ENCODE results near the gene ZPBP2. TPM values are rescaled to one million over a fixed set of nuclear protein-coding genes. Genes with fewer than 3 reads are reported as not detected.

The ZPBP2 gene
- total RNA-seq, 8 experiments from 2014 or later: 0.14 TPM; not detected in 7

GRCh38 chr17:39903158-39903884, 35.3 kb downstream of the ZPBP2 start:
- in situ Hi-C loops (cut with MboI; ENCODE audit: low pct_unique_long_range_greater_than_20kb in 2 of 9, low sequenced_read_pairs in 9 of 9, unreplicated experiment in 9 of 9): no loop called here
- no peak overlapping the region for H3K27ac ChIP-seq
- no peak overlapping the region for H3K4me3 ChIP-seq
- 64 to 100% (median 81%) methylated on average over 1 to 3 of the region's 4 CpGs; no CpG with 5 or more reads in 4 of the 10 experiments for WGBS, 10 experiments
- no peaks in the 10 kb centered on the region for H3K4me1 ChIP-seq (replicated peaks in 1 of 2)
- no peak for ATAC-seq (replicated peaks in 6 of 8)

GRCh38 chr17:39904990-39905288, 36.9 kb downstream of the ZPBP2 start:
- ATAC-seq (replicated peaks in 6 of 8): no peak
- no peak overlapping the region for H3K27ac ChIP-seq
- WGBS, 10 experiments: 50 to 100% (median 67%) methylated on average over 1 to 3 of the region's 3 CpGs; no CpG with 5 or more reads in 3 of the 10 experiments
- H3K4me1 ChIP-seq (replicated peaks in 1 of 2): no peaks in the 10 kb centered on the region
- no peak overlapping the region for H3K4me3 ChIP-seq
- in situ Hi-C loops (cut with MboI; ENCODE audit: low pct_unique_long_range_greater_than_20kb in 2 of 9, low sequenced_read_pairs in 9 of 9, unreplicated experiment in 9 of 9): no loop called here

GRCh38 chr17:39908789-39909352, 40.9 kb downstream of the ZPBP2 start:
- no peak overlapping the region for H3K27ac ChIP-seq
- H3K4me1 ChIP-seq (replicated peaks in 1 of 2): no peaks in the 10 kb centered on the region
- in situ Hi-C loops (cut with MboI; ENCODE audit: low pct_unique_long_range_greater_than_20kb in 2 of 9, low sequenced_read_pairs in 9 of 9, unreplicated experiment in 9 of 9): no loop called here
- H3K4me3 ChIP-seq: no peak overlapping the region
- no peak for ATAC-seq (replicated peaks in 6 of 8)
- 73 to 100% (median 92%) methylated on average over 1 to 4 of the region's 6 CpGs; no CpG with 5 or more reads in 1 of the 10 experiments for WGBS, 10 experiments

DNA sequence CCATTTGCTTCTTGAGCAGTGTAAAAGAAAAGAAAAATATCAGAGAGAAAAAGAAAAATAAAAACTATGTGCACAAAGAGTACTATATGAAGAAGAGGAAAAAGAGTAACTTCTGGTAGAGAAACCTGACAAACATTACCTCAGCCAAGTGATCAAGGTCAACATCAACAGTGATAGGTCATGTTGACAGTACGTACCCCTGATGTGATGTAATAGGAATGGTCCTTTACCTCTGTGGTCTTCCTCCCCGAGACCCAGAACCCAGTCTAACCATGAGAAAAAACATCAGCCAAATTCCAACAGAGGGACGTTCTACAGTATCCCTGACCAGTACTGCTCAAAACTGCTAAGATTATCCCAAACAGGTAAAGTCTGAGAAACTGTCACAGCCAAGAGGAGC, 46.0 kb downstream of the ZPBP2 start:
- WGBS, 10 experiments: 67 to 100% (median 83%) methylated on average over 1 to 3 of the region's 3 CpGs
- no peak for ATAC-seq (replicated peaks in 6 of 8)
- no peak overlapping the region for H3K27ac ChIP-seq
- in situ Hi-C loops (cut with MboI; ENCODE audit: low pct_unique_long_range_greater_than_20kb in 2 of 9, low sequenced_read_pairs in 9 of 9, unreplicated experiment in 9 of 9): no loop called here
- no peak overlapping the region for H3K4me3 ChIP-seq
- H3K4me1 ChIP-seq (replicated peaks in 1 of 2): no peaks in the 10 kb centered on the region

- ATAC-seq (replicated peaks in 6 of 8): no peak
- H3K4me3 ChIP-seq: no peak overlapping the region
- no peak overlapping the region for H3K27ac ChIP-seq
- H3K4me1 ChIP-seq (replicated peaks in 1 of 2): no peaks in the 10 kb centered on the region
- in situ Hi-C loops (cut with MboI; ENCODE audit: low pct_unique_long_range_greater_than_20kb in 2 of 9, low sequenced_read_pairs in 9 of 9, unreplicated experiment in 9 of 9): no loop called here
- 81 to 100% (median 100%) methylated on average over 1 to 4 of the region's 4 CpGs; no CpG with 5 or more reads in 3 of the 10 experiments for WGBS, 10 experiments
Observed at GRCh38 chr17:39915559-39915958, 47.6 kb downstream of the ZPBP2 start.

- Histone ChIP-seq H3K4me1 (replicated peaks in 1 of 2) (no peaks in the 10 kb centered on the region), H3K27ac (no peak overlapping the region), H3K4me3 (no peak overlapping the region)
- ATAC-seq (replicated peaks in 6 of 8): peak in 2 of 8 experiments; percentile 39 to 55
- in situ Hi-C loops (cut with MboI; ENCODE audit: low pct_unique_long_range_greater_than_20kb in 2 of 9, low sequenced_read_pairs in 9 of 9, unreplicated experiment in 9 of 9): no loop called here
- 60 to 100% (median 85%) methylated on average over 1 to 5 of the region's 7 CpGs; no CpG with 5 or more reads in 2 of the 10 experiments for WGBS, 10 experiments
Observed at GRCh38 chr17:39916918-39917317, 48.9 kb downstream of the ZPBP2 start.

- in situ Hi-C loops (cut with MboI; ENCODE audit: low pct_unique_long_range_greater_than_20kb in 2 of 9, low sequenced_read_pairs in 9 of 9, unreplicated experiment in 9 of 9): no loop called here
- no peak for ATAC-seq (replicated peaks in 6 of 8)
Observed at GRCh38 chr17:39919087-39919683, 51.2 kb downstream of the ZPBP2 start.

GRCh38 chr17:39920218-39921210, 52.5 kb downstream of the ZPBP2 start:
- Histone ChIP-seq H3K27ac (no peak overlapping the region), H3K4me3 (no peak overlapping the region), H3K4me1 (replicated peaks in 1 of 2) (peaks cover 2 to 6% of the 10 kb centered on the region in 2 donors)
- in situ Hi-C loops (cut with MboI; ENCODE audit: low pct_unique_long_range_greater_than_20kb in 2 of 9, low sequenced_read_pairs in 9 of 9, unreplicated experiment in 9 of 9): no loop called here
- ATAC-seq (replicated peaks in 6 of 8): peak in 4 of 8 experiments; percentile 24 to 60 (median 38)
- WGBS, 10 experiments: 77 to 100% (median 90%) methylated on average over 1 to 4 of the region's 19 CpGs; no CpG with 5 or more reads in 5 of the 10 experiments

More at GRCh38 chr17:39919087-39919683, 51.2 kb downstream of the ZPBP2 start:
- H3K4me3 ChIP-seq: no peak overlapping the region
- 80 to 100% (median 100%) methylated on average over 1 to 4 of the region's 9 CpGs; no CpG with 5 or more reads in 4 of the 10 experiments for WGBS, 10 experiments
- H3K27ac ChIP-seq: no peak overlapping the region
- H3K4me1 ChIP-seq (replicated peaks in 1 of 2): no peaks in the 10 kb centered on the region

GRCh38 chr17:39921323-39921722, 53.3 kb downstream of the ZPBP2 start:
- WGBS, 10 experiments: 92 to 100% methylated on average over 1 to 2 of the region's 5 CpGs; no CpG with 5 or more reads in 8 of the 10 experiments
- Histone ChIP-seq H3K4me1 (replicated peaks in 1 of 2) (peaks cover 10 to 14% of the 10 kb centered on the region in 2 donors), H3K4me3 (no peak overlapping the region), H3K27ac (no peak overlapping the region)
- peak in 3 of 8 experiments; percentile 6 to 26 (median 9) for ATAC-seq (replicated peaks in 6 of 8)
- in situ Hi-C loops (cut with MboI; ENCODE audit: low pct_unique_long_range_greater_than_20kb in 2 of 9, low sequenced_read_pairs in 9 of 9, unreplicated experiment in 9 of 9): no loop called here

GRCh38 chr17:39922006-39922405, 54.0 kb downstream of the ZPBP2 start:
- Histone ChIP-seq H3K4me1 (replicated peaks in 1 of 2) (peaks cover 10 to 17% of the 10 kb centered on the region in 2 donors), H3K27ac (no peak overlapping the region), H3K4me3 (no peak overlapping the region)
- WGBS, 10 experiments: 93 to 100% (median 94%) methylated on average over 2 to 6 of the region's 6 CpGs; no CpG with 5 or more reads in 7 of the 10 experiments
- in situ Hi-C loops (cut with MboI; ENCODE audit: low pct_unique_long_range_greater_than_20kb in 2 of 9, low sequenced_read_pairs in 9 of 9, unreplicated experiment in 9 of 9): no loop called here
- no peak for ATAC-seq (replicated peaks in 6 of 8)

GRCh38 chr17:39923230-39923629, 55.2 kb downstream of the ZPBP2 start:
- peaks cover 11 to 17% of the 10 kb centered on the region in 2 donors for H3K4me1 ChIP-seq (replicated peaks in 1 of 2)
- no peak overlapping the region for H3K4me3 ChIP-seq
- ATAC-seq (replicated peaks in 6 of 8): no peak
- in situ Hi-C loops (cut with MboI; ENCODE audit: low pct_unique_long_range_greater_than_20kb in 2 of 9, low sequenced_read_pairs in 9 of 9, unreplicated experiment in 9 of 9): no loop called here
- no peak overlapping the region for H3K27ac ChIP-seq
- 83 to 100% (median 100%) methylated on average over 1 to 4 of the region's 6 CpGs; no CpG with 5 or more reads in 5 of the 10 experiments for WGBS, 10 experiments

GRCh38 chr17:39923836-39924690, 56.1 kb downstream of the ZPBP2 start:
- in situ Hi-C loops (cut with MboI; ENCODE audit: low pct_unique_long_range_greater_than_20kb in 2 of 9, low sequenced_read_pairs in 9 of 9, unreplicated experiment in 9 of 9): no loop called here
- ATAC-seq (replicated peaks in 6 of 8): no peak
- no peak overlapping the region for H3K27ac ChIP-seq
- 58 to 80% methylated on average over 1 to 3 of the region's 17 CpGs; no CpG with 5 or more reads in 8 of the 10 experiments for WGBS, 10 experiments
- H3K4me3 ChIP-seq: no peak overlapping the region
- H3K4me1 ChIP-seq (replicated peaks in 1 of 2): peaks cover 13 to 17% of the 10 kb centered on the region in 2 donors

Data from motor neuron (in vitro differentiated cells).